Chondrocyte (in vitro differentiated cells): Measurements from ENCODE around the gene HPGD. TPM values are rescaled to one million over a fixed set of nuclear protein-coding genes. Genes with fewer than 3 reads are reported as not detected.
"Not testable (repeated sequence)": the region's sequence is repeated elsewhere in the genome, so short reads cannot be mapped to it uniquely, and the experiment has no call there.

Source experiments
- DNase-seq: peaks from one replicate; pipeline ENCODE4 v3.0.0; 2021; ENCODE audit warnings: mixed read lengths, low spot score
- H3K27ac Mint-ChIP-seq: one replicate; pipeline ENCODE4 v1.8.0; 2021; ENCODE audit warnings: mild to moderate bottlenecking, moderate library complexity, mixed read lengths; ENCODE audit not compliant: unreplicated experiment
- H3K27me3 Mint-ChIP-seq: 2 replicates; pipeline ENCODE4 v1.8.0; 2021; ENCODE audit warnings: low read depth, mixed read lengths
- H3K36me3 Mint-ChIP-seq: 2 replicates; pipeline ENCODE4 v1.8.0; 2021; ENCODE audit warnings: low read depth, mixed read lengths
- H3K4me1 Mint-ChIP-seq: 2 replicates; pipeline ENCODE4 v1.8.0; 2021; ENCODE audit warnings: low read depth, mild to moderate bottlenecking, mixed read lengths
- H3K4me3 Mint-ChIP-seq: one replicate; pipeline ENCODE4 v1.8.0; 2021; ENCODE audit warnings: mild to moderate bottlenecking, moderate library complexity, mixed read lengths; ENCODE audit not compliant: unreplicated experiment
- H3K9me3 Mint-ChIP-seq: 2 replicates; pipeline ENCODE4 v1.8.0; 2021; ENCODE audit warnings: low read depth, mixed read lengths
- CTCF ChIP-seq: fragments of 200-600 bp; sonication (generic); IDR thresholded peaks from 2 replicates; pipeline ENCODE4 v1.5.0; 2021; ENCODE audit warnings: antibody characterized with exemption, mild to moderate bottlenecking, moderate library complexity
- total RNA-seq: library from RNA; stranded (reverse); gene quantifications from 3 replicates; pipeline ENCODE4 v1.2.1, GENCODE V29; 2021

The HPGD gene
- total RNA-seq, 1 donor from 2014 or later = not detected

- H3K4me1 Mint-ChIP-seq = no peaks in the 10 kb centered on the region
- TF ChIP-seq CTCF = no peak
- no peak for DNase-seq
- H3K36me3 Mint-ChIP-seq = no peaks in the 10 kb centered on the region
- H3K9me3 Mint-ChIP-seq = no peaks in the 10 kb centered on the region
- no peak overlapping the region for H3K27ac Mint-ChIP-seq
- no peak overlapping the region for H3K4me3 Mint-ChIP-seq
- H3K27me3 Mint-ChIP-seq = peaks cover 27% of the 10 kb centered on the region
Measured at GRCh38 chr4:174495626-174496025, 26.7 kb downstream of the HPGD start.

GRCh38 chr4:174494726-174495125 is 27.6 kb downstream of the HPGD start:
- DNase-seq = no peak
- no peaks in the 10 kb centered on the region for H3K9me3 Mint-ChIP-seq
- no peak for TF ChIP-seq CTCF
- H3K4me3 Mint-ChIP-seq = no peak overlapping the region
- peaks cover 25% of the 10 kb centered on the region for H3K27me3 Mint-ChIP-seq
- H3K4me1 Mint-ChIP-seq = peaks cover 3% of the 10 kb centered on the region
- H3K36me3 Mint-ChIP-seq = no peaks in the 10 kb centered on the region
- H3K27ac Mint-ChIP-seq = no peak overlapping the region

GRCh38 chr4:174494146-174494545 is 28.1 kb downstream of the HPGD start:
- no peak for TF ChIP-seq CTCF
- H3K27ac Mint-ChIP-seq = no peak overlapping the region
- peaks cover 24% of the 10 kb centered on the region for H3K27me3 Mint-ChIP-seq
- DNase-seq = no peak
- no peaks in the 10 kb centered on the region for H3K36me3 Mint-ChIP-seq
- H3K4me3 Mint-ChIP-seq = no peak overlapping the region
- no peaks in the 10 kb centered on the region for H3K9me3 Mint-ChIP-seq
- H3K4me1 Mint-ChIP-seq = peaks cover 3% of the 10 kb centered on the region

DNA sequence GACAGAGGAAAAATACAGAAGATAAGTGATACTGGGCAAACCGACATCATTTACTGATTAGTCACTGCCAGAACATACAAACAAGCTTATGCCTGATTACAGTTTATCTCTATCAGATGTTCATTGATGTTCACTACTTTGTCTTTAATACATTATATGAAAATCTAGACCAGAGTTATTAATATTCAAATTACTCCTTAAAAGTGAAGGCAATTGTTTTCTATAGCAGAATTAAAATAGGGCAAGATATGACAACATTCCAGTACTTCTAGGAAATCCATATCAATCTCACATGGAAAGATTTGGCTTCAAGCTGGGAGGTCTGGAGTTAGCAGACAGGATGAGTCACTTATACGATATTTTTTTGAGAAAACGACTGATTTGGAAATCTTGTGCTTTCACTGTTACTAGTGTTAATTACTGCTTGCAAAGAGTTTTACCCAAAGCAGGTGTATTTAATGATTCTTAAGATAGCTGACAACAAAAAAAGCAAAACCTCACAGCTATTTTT is 31.8 kb downstream of the HPGD start:
- peaks cover 22% of the 10 kb centered on the region for H3K27me3 Mint-ChIP-seq
- no peaks in the 10 kb centered on the region for H3K36me3 Mint-ChIP-seq
- H3K27ac Mint-ChIP-seq = no peak overlapping the region
- H3K9me3 Mint-ChIP-seq = no peaks in the 10 kb centered on the region
- no peak overlapping the region for H3K4me3 Mint-ChIP-seq
- no peak for TF ChIP-seq CTCF
- peaks cover 3% of the 10 kb centered on the region for H3K4me1 Mint-ChIP-seq
- no peak for DNase-seq

- not testable (repeated sequence) for H3K36me3 Mint-ChIP-seq, H3K4me1 Mint-ChIP-seq, H3K9me3 Mint-ChIP-seq, H3K27ac Mint-ChIP-seq, DNase-seq, H3K4me3 Mint-ChIP-seq
- H3K27me3 Mint-ChIP-seq = peaks cover 15% of the 10 kb centered on the region
Measured at GRCh38 chr4:174488368-174488767, 33.9 kb downstream of the HPGD start.

- H3K36me3 Mint-ChIP-seq = no peaks in the 10 kb centered on the region
- TF ChIP-seq CTCF = no peak
- H3K27me3 Mint-ChIP-seq = peaks cover 17% of the 10 kb centered on the region
- no peaks in the 10 kb centered on the region for H3K4me1 Mint-ChIP-seq
- H3K27ac Mint-ChIP-seq = no peak overlapping the region
- DNase-seq = no peak
- no peak overlapping the region for H3K4me3 Mint-ChIP-seq
- H3K9me3 Mint-ChIP-seq = peaks cover 3% of the 10 kb centered on the region
Measured at GRCh38 chr4:174485025-174485424, 37.3 kb downstream of the HPGD start.
